ENCODE results near the gene BCORL1.

The BCORL1 gene

DNA sequence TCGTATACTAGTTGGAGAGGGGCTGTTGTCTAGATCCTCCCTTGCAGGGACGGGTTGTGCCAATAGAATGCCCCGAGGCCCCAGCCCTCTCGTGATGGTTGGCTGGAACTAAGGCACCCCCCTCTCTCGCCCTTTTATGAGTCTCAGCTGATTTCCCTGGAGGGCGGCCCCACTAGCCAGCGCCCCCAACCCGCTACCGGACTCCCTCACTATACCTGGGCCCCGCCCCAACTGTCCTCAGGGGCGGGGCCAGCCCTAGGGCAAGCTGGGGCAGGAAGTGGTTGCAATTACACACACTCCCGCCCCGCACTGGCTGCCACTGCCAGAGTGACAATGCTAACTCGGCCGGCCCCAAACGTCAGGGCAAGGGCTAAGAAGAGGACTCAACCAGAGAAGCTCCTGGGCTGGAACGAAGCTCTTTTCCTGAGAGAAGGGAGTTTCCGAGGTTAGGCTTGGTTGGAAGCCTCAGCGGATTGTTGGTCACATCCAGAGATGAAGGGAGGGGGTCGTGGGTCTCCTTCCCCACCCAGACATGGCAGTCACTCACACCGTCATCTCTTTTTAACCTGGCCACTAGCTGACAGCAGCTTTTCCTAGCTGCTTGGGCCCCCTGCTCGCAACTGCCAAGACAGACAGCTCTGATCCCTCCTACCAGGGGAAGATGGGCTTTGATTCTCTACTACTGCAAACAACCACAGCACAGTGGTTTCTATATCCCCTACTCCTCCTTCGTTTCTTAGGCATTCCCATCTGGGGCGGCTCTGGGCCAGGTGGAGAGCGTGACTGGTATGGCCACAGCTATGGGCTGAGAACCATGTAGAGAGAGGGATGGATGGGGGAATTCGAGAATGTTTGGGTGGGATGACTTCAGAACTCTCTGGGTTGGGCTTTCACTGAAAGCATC lies 21.0 kb upstream of the BCORL1 start:
- TF ChIP-seq, protein P1, sequence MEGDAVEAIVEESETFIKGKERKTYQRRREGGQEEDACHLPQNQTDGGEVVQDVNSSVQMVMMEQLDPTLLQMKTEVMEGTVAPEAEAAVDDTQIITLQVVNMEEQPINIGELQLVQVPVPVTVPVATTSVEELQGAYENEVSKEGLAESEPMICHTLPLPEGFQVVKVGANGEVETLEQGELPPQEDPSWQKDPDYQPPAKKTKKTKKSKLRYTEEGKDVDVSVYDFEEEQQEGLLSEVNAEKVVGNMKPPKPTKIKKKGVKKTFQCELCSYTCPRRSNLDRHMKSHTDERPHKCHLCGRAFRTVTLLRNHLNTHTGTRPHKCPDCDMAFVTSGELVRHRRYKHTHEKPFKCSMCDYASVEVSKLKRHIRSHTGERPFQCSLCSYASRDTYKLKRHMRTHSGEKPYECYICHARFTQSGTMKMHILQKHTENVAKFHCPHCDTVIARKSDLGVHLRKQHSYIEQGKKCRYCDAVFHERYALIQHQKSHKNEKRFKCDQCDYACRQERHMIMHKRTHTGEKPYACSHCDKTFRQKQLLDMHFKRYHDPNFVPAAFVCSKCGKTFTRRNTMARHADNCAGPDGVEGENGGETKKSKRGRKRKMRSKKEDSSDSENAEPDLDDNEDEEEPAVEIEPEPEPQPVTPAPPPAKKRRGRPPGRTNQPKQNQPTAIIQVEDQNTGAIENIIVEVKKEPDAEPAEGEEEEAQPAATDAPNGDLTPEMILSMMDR (conservative IDR thresholded peaks at IDR 0.05; ENCODE audit: low read length): no peak
- no peak for DNase-seq (ENCODE audit: low read depth)
- H3K4me3 ChIP-seq (ENCODE audit: low read length): no peak overlapping the region

DNA sequence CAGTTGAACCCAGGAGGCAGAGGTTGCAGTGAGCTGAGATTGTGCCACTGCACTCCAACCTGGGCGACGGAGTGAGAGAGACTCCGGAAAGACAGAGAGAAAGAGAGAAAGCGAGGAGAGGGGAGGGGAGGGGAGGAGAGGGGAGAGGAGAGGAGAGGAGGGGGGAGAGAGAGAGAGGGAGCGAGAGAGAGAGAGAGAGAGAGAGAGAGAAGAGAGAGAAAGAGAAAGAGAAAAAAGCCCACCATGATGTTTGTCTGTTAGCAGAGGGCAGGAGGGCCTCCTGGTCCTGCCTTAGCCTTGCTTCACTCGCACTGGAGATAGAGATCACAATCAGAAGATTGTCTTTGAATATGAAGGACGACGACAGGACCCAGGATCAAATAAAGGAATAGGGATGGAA lies 18.7 kb upstream of the BCORL1 start:
- H3K4me3 ChIP-seq (ENCODE audit: low read length): no peak overlapping the region
- no peak for DNase-seq (ENCODE audit: low read depth)
- TF ChIP-seq, protein P1 (conservative IDR thresholded peaks at IDR 0.05; ENCODE audit: low read length): no peak

DNA sequence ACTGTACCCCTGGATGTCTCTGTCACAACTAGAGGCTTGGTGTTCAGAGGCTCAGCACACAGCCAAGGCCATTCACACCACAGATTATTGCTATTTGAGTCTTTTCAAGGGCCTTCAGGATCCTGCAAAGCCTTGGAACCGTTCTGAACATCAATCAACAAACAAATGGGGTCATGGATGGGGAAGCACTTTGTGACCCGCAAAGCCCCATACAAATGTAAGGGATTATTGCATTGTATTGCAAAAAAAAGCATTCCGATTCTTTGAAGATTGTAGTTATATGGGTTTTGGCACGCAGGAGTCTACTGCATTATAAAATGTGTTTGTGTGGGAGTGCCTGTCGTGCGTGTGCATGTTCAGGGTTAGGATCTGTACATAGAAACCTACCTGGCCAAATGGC lies 17.3 kb upstream of the BCORL1 start:
- no peak overlapping the region for H3K4me3 ChIP-seq (ENCODE audit: low read length)
- TF ChIP-seq, protein P1 (conservative IDR thresholded peaks at IDR 0.05; ENCODE audit: low read length): no peak
- no peak for DNase-seq (ENCODE audit: low read depth)

DNA sequence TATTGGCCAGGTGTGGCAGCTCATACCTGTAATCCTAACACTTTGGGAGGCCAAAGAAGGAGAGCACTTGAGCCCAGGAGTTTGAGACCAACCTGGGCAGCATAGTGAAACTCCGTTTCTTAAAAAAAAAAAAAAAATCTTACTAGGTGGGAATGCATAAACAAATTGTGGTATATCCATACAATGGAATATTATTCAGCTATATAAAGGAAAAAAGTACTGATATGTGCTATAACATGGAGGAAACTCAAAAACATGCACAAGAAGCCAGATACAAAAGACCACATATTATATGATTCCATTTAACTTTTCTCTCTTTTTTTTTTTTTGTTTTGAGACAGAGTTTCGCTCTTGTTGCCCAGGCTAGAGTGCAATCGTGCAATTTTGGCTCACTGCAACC lies 13.5 kb upstream of the BCORL1 start:
- TF ChIP-seq, protein P1 (conservative IDR thresholded peaks at IDR 0.05; ENCODE audit: low read length): no peak
- no peak overlapping the region for H3K4me3 ChIP-seq (ENCODE audit: low read length)
- no peak for DNase-seq (ENCODE audit: low read depth)

DNA sequence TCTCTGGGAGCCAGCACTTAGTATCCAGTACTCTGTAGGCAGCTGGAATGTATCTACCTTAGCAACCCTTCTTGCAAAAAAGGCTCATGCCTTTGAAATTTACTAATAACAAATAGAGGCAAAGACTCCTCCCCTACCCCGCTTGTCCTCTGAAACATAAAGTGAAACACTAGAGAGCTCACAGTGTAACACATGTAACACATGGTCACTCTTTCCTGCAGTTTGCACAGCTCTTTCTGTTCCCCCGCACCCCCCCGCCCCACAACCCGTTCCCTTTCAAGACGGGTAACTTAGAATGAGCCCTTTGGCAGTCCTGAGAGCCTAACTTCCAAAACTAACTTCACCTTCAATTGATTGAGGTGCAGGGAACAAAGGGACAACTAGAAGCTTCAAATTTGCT lies 6.0 kb upstream of the BCORL1 start:
- no peak for DNase-seq (ENCODE audit: low read depth)
- H3K4me3 ChIP-seq (ENCODE audit: low read length): no peak overlapping the region
- TF ChIP-seq, protein P1 (conservative IDR thresholded peaks at IDR 0.05; ENCODE audit: low read length): no peak

DNA sequence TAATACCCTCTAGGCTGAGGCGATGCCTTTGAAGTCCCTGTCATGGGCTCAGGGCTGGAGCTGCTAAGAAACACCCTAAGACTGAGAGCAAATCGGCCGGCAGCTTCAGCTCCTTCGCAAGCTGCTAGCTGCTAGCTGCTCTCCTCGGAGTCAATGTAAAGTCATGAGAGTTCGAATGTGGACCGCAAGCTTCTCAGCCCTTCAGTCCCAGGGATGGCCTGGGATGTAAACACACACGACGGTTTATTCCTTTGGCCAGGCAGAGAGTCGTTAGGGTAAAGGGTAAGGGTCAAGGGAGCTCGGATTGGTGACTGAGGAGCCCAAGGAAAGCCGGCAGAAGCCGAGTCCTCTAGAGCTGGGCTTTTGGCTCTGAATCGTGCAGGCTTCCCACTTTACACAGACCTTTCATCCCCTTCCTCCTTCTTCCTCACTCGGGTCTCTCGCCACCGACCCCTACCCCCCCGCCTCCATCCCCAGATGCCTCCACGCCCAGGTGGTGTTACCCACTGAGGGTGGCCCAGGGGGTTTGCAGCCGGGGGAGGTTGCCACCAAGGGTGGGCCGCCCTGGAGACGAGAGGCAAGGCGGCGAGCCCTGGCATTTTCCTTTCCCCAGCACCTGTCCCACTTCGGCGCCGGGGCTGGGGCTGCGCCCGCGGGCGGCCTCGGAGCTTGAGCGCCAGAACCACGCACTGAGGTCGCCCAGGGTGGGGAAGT lies 3.1 kb upstream of the BCORL1 start:
- no peak overlapping the region for H3K4me3 ChIP-seq (ENCODE audit: low read length)
- TF ChIP-seq, protein P1 (conservative IDR thresholded peaks at IDR 0.05; ENCODE audit: low read length): no peak
- DNase-seq (ENCODE audit: low read depth): no peak
